Mesodermal cell (in vitro differentiated cells): Measurements from ENCODE around the gene C1orf210.

Experiments used
- H3K27ac ChIP-seq: 2 replicates; pipeline ENCODE4 v1.7.0; 2013; ENCODE audit warnings: mild to moderate bottlenecking, low read depth, low read length, moderate library complexity; ENCODE audit not compliant: severe bottlenecking
- H3K36me3 ChIP-seq: 2 replicates; pipeline ENCODE4 v1.7.1; 2013; ENCODE audit warnings: mild to moderate bottlenecking, low read length, moderate library complexity; ENCODE audit not compliant: control insufficient read depth, insufficient read depth
- H3K4me1 ChIP-seq: one replicate; pipeline ENCODE4 v1.7.1; 2013; ENCODE audit warnings: mild to moderate bottlenecking, low read length; ENCODE audit not compliant: insufficient read depth, control insufficient read depth, poor library complexity, severe bottlenecking
- H3K4me3 ChIP-seq: 2 replicates; pipeline ENCODE4 v1.7.0; 2013; ENCODE audit warnings: low read length, control low read depth, mild to moderate bottlenecking; ENCODE audit not compliant: insufficient read depth, poor library complexity, severe bottlenecking; ENCODE audit errors: extremely low read depth
- H3K9me3 ChIP-seq: 2 replicates; pipeline ENCODE4 v1.7.1; 2013; ENCODE audit warnings: mild to moderate bottlenecking, low read length, moderate library complexity; ENCODE audit not compliant: control insufficient read depth
- WGBS, 2 experiments: methylation state at CpG; one replicate each; pipeline ENCODE4 v1.1.5; 2013; ENCODE audit warnings: missing lambda C conversion rate in 2 of 2; ENCODE audit not compliant: insufficient coverage in 2 of 2; 5-methylcytosine and 5-hydroxymethylcytosine counted together

The C1orf210 gene

DNA sequence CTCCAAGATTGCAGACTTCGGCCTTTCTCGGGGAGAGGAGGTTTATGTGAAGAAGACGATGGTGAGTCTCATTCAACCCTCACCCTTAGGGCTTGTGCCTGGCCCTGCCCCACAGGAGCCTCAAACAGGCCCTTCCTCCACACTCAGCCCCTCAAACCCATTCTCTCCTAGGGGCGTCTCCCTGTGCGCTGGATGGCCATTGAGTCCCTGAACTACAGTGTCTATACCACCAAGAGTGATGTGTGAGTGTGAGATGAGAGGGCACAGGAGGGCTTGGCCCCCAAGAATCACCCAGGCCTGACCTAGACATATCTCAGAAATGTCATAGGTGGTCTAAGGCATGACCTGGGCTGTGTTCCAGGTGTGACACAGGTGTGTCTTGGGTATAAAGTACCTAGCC lies 33.9 kb upstream of the C1orf210 start:
- peaks cover 5% of the 10 kb centered on the region for H3K4me1 ChIP-seq
- H3K27ac ChIP-seq = no peak overlapping the region
- H3K4me3 ChIP-seq = no peak overlapping the region
- H3K9me3 ChIP-seq = no peaks in the 10 kb centered on the region
- WGBS, 2 experiments = no CpG with 5 or more reads among the region's 5 CpGs
- H3K36me3 ChIP-seq = peaks cover 11% of the 10 kb centered on the region

DNA sequence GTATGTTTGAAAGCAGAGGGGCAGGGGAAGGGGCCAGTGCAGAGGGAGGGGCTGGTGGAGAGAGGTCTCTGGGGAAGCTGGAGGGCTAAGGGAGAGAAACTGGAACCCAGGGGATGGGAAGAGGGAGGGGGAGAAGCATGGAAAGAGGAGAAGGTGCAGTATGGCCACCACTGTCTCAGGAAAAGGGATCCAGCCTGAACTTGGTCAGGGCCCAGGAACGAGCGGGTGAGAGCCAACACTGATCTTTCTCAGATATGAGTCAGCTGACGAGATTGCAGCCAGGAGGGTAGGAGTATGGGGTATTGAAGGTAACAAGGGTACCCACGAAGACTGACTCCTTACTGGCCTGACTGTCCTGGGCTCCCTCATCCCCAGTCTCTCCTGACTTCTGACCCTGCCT lies 33.5 kb upstream of the C1orf210 start:
- no peak overlapping the region for H3K4me3 ChIP-seq
- no peak overlapping the region for H3K27ac ChIP-seq
- H3K4me1 ChIP-seq = peaks cover 5% of the 10 kb centered on the region
- peaks cover 11% of the 10 kb centered on the region for H3K36me3 ChIP-seq
- 89 to 100% methylated on average over 2 to 4 of the region's 4 CpGs for WGBS, 2 experiments
- no peaks in the 10 kb centered on the region for H3K9me3 ChIP-seq

DNA sequence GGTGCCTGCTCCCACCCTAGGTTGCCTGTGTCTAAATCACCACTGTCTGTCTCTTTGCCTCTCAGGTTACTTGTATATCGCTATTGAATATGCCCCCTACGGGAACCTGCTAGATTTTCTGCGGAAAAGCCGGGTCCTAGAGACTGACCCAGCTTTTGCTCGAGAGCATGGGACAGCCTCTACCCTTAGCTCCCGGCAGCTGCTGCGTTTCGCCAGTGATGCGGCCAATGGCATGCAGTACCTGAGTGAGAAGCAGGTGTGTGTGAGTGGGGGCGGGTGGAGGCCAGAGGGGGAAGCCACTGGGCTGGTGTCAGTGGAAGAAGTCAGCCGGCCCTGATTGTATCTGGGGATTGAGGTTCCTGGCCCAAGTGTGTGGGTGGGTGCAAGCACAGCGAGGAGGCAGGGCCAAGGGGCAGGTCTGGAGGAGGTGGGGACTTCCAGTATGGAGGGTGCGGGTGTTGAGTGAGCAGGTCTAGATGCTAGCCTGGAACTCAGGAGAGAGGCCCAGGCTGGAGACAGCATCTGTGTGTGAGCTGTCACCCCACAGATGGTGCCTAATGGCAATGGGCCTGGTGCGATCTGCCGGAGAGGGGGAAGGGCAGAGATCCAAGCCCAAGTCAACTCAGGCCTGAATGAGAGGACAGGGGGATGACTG lies 32.6 kb upstream of the C1orf210 start:
- peaks cover 5% of the 10 kb centered on the region for H3K4me1 ChIP-seq
- whole genome bisulfite sequencing, 2 experiments = 89 to 95% methylated on average over 15 of the region's 15 CpGs
- no peaks in the 10 kb centered on the region for H3K9me3 ChIP-seq
- no peak overlapping the region for H3K4me3 ChIP-seq
- no peak overlapping the region for H3K27ac ChIP-seq
- H3K36me3 ChIP-seq = peaks cover 11% of the 10 kb centered on the region

DNA sequence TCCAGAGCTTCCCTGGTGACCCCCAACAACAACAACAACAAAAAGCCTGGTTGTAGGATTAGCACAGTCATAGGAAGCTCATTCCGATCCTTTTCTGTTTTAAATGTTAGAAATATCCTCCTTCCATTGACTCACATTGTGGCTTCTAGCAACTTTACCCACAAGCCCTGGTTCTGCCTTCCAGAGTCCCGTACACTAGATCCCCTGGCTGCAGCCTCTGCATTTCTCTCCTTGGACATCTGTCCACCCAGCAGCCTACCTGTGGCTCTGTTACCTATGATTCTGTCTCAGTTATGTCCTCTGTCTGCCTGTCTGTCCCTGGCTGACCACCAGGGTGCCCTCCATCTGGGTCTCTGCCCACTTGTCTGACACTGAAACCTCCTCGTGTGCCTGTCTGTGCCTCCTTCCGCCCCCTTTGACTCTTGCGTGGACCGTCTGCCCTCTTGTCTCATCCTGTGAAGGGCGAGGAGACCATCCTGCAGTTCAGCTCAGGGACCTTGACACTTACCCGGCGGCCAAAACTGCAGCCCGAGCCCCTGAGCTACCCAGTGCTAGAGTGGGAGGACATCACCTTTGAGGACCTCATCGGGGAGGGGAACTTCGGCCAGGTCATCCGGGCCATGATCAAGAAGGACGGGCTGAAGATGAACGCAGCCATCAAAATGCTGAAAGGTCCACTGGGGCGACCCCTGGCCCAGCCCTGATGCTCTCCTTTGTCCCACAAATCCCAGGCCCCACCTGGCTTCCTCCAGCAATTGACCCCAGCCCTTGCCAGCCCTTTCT lies 31.5 kb upstream of the C1orf210 start:
- Histone ChIP-seq H3K36me3 (peaks cover 13% of the 10 kb centered on the region), H3K4me3 (no peak overlapping the region), H3K27ac (no peak overlapping the region), H3K4me1 (peaks cover 5% of the 10 kb centered on the region), H3K9me3 (no peaks in the 10 kb centered on the region)
- 89 to 94% methylated on average over 16 of the region's 16 CpGs for WGBS, 2 experiments

DNA sequence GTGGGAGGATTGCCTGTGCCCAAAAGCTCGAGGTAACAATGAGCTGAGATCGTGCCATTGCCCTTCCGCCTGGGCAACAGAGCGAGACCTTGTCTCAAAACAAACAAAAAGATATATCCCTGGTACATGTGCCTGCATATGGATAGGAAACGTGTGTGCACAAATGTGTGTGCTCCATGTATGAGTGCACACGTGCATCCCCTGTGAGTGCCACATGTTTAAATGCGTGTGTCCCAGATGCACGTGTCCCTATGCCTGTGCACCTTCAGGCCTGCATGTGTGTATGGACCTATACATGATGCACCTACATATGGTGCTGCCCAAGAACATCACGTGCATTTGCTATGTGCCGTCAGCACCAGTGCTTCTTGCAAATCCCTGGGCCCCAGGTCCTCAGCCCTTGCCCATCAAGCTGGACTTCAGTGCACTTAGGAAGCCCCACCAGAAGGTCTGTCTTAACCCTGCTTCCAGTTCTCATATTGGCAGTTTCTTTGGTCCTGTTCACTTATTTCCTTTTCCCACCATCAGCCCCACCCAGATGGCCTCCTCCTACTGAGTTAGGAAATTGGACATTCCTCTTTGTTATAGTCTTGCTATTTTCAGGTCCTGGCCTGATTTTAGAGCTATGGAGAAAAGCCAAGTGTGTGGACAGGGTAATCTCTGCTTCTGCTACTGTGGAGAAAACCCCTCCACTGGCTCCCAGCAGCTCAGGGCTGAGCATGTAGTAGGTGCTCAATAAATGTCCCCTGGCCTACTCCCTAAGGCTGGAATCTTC lies 30.8 kb upstream of the C1orf210 start:
- WGBS, 2 experiments = 94 to 95% methylated on average over 10 of the region's 10 CpGs
- H3K4me1 ChIP-seq = peaks cover 2% of the 10 kb centered on the region
- no peaks in the 10 kb centered on the region for H3K9me3 ChIP-seq
- H3K27ac ChIP-seq = no peak overlapping the region
- peaks cover 10% of the 10 kb centered on the region for H3K36me3 ChIP-seq
- H3K4me3 ChIP-seq = no peak overlapping the region

DNA sequence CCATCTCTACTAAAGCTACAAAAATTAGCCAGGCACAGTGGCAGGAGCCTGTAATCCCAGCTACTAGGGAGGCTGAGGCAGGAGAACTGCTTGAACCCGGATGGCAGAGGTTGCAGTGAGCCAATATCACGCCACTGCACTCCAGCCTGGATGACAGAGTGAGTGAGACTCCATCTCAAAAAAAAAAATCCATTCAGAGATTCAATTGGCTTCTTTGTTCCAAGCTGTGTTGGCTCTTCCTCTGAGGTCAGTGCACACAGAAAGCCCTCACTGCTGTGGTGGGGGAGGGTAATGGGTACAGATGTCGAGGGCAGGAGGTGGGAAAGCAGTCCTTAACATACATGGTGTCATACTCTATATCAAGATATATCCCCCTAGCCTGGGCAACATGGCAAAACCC lies 30.1 kb upstream of the C1orf210 start:
- Histone ChIP-seq H3K4me1 (no peaks in the 10 kb centered on the region), H3K9me3 (no peaks in the 10 kb centered on the region), H3K36me3 (peaks cover 9% of the 10 kb centered on the region), H3K4me3 (no peak overlapping the region), H3K27ac (no peak overlapping the region)
- 94 to 100% methylated on average over 2 of the region's 3 CpGs for WGBS, 2 experiments

DNA sequence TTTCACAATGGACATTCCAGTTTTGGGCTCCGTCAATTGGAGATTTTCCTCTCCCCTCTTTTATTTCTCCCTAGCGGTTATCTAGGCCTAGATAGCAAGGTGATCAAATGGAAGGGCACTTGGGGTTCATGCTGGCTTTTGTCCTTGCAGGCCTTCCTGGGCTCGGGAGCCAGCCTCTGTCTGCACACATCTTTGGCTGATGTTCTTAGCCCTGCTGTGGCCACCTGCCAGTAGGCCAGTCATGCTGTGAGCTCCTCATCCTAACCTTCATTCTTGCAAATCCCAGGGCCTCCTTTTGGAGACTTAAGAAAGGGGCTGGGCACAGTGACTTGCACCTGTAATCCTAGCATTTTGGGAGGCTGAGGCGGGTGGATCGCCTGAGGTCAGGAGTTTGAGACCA lies 28.9 kb upstream of the C1orf210 start:
- 100% methylated on average over 1 to 4 of the region's 5 CpGs for WGBS, 2 experiments
- no peak overlapping the region for H3K4me3 ChIP-seq
- H3K27ac ChIP-seq = no peak overlapping the region
- no peaks in the 10 kb centered on the region for H3K4me1 ChIP-seq
- peaks cover 9% of the 10 kb centered on the region for H3K36me3 ChIP-seq
- H3K9me3 ChIP-seq = no peaks in the 10 kb centered on the region

DNA sequence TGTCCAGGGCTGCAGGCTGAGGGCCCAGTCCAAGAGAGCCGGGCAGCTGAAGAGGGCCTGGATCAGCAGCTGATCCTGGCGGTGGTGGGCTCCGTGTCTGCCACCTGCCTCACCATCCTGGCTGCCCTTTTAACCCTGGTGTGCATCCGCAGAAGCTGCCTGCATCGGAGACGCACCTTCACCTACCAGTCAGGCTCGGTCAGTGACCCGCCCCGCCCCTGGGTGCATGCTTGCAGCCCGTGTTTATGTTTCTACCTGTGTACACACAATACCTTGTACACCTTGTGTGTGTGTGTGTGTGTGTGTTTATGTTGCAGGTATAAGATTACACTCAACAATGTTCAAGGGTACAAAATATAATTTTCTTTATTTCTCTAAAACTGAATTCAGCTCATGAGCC lies 28.4 kb upstream of the C1orf210 start:
- 89 to 95% methylated on average over 4 to 5 of the region's 10 CpGs for WGBS, 2 experiments
- Histone ChIP-seq H3K4me3 (no peak overlapping the region), H3K4me1 (no peaks in the 10 kb centered on the region), H3K27ac (no peak overlapping the region), H3K9me3 (no peaks in the 10 kb centered on the region), H3K36me3 (peaks cover 9% of the 10 kb centered on the region)

DNA sequence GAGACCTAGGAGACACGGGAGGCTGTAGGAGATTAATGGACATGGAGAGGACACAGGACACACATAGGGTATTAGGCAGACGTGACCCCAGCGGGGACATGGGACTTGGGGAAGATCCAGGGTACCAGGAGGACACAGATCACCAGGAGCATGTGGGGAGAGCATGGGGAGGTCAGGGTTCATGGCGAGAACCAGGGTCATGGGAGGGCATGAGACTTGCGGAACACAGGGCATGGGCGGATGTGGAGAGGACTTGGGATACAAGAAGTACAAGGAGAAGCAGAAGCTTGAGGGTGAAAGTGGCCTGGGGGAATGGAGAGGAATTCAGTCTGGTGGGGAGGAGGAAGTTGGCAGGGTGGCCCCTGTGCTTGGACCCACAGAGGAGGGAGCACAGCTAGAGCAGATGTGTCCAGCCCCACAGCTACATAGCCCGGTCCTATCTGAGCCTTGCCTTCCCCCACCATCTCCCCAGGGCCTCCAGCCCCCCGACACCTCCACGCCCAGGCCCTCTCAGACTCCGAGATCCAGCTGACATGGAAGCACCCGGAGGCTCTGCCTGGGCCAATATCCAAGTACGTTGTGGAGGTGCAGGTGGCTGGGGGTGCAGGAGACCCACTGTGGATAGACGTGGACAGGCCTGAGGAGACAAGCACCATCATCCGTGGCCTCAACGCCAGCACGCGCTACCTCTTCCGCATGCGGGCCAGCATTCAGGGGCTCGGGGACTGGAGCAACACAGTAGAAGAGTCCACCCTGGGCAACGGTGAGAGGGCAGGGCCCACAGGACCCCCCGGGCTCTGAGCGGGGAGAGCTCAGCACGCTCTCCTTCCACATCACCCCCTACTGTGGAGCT lies 27.5 kb upstream of the C1orf210 start:
- Histone ChIP-seq H3K4me3 (no peak overlapping the region), H3K9me3 (no peaks in the 10 kb centered on the region), H3K27ac (no peak overlapping the region), H3K4me1 (no peaks in the 10 kb centered on the region), H3K36me3 (peaks cover 9% of the 10 kb centered on the region)
- 96 to 98% methylated on average over 22 to 23 of the region's 24 CpGs for WGBS, 2 experiments

DNA sequence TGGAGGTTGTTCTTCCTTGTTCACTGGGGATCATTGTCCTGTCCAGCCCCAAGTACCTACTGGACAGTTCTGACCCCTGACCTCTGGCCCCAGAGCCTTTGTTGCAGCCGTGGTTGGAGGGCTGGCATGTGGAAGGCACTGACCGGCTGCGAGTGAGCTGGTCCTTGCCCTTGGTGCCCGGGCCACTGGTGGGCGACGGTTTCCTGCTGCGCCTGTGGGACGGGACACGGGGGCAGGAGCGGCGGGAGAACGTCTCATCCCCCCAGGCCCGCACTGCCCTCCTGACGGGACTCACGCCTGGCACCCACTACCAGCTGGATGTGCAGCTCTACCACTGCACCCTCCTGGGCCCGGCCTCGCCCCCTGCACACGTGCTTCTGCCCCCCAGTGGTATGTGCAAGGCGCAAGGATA lies 26.8 kb upstream of the C1orf210 start:
- Histone ChIP-seq H3K4me3 (no peak overlapping the region), H3K9me3 (no peaks in the 10 kb centered on the region), H3K36me3 (peaks cover 9% of the 10 kb centered on the region), H3K4me1 (no peaks in the 10 kb centered on the region), H3K27ac (no peak overlapping the region)
- WGBS, 2 experiments = 91 to 97% methylated on average over 17 to 19 of the region's 19 CpGs
